HG02981 (cell line): ENCODE data around the gene TCF12.
"Not testable (repeated sequence)": the region's sequence is repeated elsewhere in the genome, so short reads cannot be mapped to it uniquely, and the experiment has no call there.

Source experiments
- ATAC-seq: cut with Tn5 transposase; IDR thresholded peaks from one replicate; pipeline ENCODE4 v1.9.1; 2021; ENCODE audit warnings: mild to moderate bottlenecking, moderate library complexity; ENCODE audit not compliant: unreplicated experiment

TCF12 gene

DNA sequence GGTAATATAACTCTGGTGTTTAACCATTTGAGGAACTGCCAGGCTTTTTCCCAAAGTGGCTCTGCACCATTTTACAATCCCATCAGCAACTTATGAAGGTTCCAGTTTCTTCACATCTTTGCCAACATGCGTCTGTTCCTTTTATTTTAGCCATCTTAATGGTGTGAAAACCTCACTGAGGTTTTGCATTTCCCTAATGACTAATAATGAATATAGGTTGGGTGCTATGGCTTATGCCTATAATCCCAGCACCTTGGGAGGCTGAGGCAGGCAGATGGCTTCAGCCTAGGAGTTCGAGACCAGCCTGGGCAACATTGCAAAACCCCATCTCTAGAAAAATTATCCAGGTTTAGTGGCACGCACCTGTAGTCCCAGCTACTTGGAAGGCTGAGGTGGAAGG is 210.6 kb downstream of the TCF12 start:
- no peak for ATAC-seq

DNA sequence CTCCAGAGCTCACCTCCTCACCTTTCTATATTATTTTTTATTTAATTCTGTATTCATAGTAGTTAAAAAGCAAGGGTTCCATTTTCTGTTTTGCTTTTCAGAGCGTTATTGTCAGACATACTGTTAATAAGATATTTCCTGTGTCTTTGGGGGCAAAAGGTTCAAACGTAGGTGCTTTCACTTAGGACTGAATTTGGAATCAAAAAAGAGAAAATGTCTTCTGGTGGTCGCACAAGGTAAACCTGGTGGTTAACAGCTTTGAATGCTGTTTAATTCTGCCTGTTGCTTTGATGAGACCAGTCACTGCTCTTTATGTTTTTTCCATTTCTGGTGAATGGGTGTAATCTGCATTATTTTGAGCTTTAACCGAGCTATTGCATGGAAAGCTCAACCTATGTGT is 212.5 kb downstream of the TCF12 start:
- no peak for ATAC-seq

DNA sequence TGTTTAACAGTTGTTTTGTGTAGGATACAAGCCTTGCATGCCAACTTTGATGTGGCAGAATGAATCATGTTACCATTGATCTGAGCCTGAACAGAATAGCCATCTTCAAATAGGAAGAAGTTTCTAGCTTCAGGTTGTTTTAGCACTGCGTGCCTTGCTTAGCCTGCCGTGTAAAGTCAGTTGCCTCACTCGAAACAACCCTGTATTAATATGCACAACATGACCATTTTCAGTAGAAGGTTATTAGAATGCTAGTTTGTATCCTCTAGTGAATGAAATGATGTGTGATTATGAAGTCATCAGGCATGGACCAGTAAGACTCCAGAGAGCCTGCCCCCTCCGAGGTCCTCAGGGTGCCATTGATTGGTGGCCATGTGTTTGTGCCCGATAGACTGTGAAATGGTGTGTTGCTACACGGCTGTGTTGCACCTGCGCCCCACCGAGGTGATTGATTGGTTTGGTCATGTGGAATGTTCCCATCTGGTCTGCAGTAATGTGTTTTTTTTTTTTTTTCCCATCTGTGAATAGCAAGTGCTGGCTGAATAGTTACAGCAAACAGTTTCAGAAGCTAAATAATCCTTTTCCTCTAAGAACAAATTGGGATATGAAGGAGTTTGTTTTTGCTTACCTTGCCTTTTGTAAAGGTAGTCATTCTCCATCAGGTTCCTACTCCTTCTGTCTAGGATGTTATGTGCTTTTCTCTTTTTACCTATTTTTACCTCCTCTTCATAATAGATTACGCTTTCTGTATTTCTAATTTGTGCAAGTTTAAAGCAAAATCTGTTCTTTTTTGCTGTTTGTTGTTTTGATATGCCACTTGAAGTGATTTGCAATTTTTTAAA is 214.9 kb downstream of the TCF12 start:
- ATAC-seq: peak; percentile 53

DNA sequence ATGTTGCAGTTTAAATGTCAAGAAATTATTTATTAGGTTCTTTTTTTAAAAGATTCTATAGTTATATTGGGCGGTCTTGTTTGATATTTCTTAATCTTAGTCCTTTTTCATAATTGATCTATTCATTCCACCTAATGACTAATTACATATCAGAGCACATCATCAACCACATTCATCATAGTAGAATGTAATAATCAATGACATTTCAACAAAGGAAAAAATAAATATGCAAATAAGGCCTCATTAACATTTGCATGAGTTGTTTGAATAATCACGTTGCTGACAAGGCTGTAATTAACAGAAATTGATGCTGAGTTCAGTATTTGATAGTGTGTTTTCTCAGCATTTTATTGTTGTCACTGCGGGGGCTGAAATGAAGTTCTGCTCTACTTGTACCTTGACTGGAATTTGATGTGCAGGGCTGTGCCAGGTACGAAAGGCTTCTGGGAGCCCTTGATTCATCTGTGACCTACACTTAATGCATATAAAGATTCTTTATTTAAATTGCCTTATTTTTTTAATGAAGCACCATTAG is 215.7 kb downstream of the TCF12 start:
- no peak for ATAC-seq

DNA sequence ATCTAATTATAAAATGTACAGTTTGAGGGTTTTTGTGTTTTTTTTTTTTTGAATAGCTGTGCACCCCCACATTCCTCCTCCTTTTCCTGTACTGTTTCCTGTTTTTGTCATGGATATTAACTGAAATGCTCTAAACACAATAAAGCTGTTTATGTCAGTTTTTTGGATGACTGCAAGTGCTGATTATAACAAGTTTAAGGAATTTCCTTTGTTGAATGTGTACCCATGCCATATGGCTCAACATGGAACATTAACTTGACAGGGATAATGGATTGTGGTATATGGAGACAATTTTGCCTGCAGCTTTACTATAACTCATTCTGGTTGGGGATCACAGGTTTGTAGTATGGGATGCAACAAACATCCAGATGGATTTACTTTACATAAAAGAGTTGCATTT is 216.4 kb downstream of the TCF12 start:
- ATAC-seq: no peak

DNA sequence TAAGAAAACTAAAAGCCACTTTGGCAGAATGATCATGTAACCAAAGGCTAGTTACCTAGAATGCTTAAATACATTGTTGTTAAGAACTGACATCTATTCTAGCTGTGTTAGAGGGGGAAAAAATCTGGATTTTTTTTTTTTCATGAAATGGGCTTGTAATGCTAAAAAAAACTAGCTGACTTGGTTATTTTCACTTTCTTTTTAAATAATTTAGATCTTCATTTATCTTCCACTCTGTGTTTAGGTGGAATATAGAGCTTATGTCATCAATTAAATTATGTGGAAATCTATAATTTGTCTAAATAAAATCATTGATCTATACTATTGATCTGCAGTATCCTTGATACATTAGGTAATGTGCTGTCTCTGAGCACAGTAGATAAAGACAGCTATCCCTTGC is 217.4 kb downstream of the TCF12 start:
- ATAC-seq: no peak

DNA sequence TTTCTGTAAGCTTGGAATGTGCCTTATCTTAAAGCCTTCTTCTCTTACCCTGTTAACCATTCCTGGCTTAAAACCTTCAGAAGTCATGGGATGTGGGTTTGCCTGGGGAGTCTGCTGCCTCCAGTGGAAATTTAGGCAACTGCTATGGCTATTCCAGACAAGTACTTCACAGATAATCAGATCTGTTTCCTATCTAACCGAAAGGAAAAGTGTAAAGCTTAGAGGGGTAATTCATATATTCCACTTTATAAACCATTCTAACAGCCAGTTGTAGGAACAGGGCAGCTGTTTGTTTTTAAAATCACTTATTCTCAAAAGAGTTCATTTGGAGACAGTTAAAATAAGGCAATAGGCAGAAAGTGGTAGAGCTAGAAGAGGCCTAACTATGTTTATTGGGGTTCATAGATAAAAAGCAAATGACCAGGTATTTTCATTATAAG is 219.9 kb downstream of the TCF12 start:
- no peak for ATAC-seq

DNA sequence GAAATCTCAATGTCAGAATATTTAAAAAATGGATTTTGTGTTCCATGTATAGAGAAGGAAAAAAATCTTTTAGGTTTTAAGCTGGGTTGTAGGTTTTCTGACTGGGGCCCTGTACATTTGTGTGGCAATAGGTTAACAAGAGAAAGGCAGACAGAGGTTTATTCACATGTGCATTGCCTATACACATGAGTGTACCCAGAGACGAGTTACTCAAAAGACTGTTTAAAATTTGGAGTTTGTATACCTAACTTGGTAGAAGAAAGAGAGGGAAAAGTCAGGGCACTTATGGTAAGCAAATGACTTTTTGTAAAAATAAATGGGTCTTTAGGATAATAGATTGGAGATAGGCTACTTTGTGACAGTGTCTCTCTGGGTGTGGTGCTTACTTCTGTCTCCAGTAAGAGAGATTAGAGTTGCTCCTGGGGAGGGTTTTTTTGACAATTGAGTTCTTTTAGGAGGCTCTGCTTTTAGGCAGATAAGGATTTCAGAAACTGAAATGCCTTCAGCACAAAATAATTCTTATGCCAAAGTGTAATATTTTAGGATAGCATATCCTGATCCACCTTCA is 225.2 kb downstream of the TCF12 start:
- no peak for ATAC-seq

DNA sequence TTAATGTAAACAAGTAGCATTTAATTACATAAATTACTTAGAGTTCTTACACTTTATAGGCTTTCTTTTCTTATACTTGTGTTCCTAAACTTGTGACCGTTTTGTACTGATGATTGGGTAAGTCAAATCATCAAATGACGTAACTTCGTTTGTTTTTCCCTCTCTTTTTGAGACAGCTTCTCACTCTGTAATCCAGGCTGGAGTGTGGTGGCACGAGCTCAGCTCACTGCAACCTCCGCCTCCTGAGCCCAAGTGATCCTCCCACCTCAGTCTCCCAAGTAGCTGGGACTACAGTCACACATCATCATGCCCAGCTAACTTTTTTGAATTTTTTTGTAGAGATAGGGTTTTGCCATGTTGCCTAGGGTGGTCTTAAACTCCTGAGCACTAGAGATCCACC is 226.0 kb downstream of the TCF12 start:
- ATAC-seq: no peak

DNA sequence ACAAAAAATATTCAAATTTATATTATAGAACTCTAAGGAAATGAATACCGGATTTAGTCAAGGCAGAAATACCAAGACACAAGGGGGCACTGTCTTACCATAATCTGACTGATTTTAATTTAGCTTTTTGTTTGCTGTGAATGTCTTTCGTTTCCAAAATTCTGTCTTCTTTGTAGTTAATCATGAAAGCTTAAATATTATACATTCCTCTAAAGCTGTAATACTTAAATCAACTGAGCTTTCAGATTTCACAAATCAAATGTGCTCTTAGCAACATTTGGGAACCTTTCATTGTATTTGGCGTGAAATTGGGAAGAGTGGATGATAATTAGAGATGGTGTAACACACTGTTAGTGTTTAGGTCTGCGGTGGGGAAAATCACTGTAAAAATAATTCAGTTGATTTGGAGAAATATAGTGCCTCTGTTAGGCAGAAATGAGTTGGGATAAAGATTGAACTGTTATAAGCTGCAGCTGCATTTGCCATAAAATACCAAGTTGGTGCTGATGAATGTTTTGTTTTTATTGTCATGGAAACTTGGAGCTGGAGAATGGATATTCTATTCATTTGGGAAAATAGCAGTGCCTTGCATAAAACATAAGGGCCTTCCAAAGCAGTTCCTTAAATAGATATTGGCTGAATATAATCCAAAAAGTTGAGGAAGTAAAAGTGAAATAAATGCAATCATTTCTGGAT is 228.2 kb downstream of the TCF12 start:
- no peak for ATAC-seq

DNA sequence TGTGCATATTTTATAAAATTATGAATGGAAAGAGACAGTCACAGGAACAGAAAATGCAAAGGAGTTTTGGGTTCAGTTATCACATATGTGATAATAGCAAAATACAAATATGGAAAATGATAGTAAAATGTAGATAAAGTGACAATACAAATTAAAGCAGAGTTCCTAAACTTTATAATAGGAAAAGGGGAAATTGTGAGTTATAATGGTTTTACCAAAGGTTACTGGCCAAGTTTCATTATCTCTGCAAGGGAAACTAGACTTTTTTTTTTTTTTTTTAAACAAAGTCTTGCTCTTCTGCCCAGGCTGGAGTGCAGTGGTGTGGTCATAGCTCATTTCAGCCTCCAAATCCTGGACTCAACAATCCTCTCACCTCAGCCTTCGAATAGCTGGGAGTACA is 229.2 kb downstream of the TCF12 start:
- no peak for ATAC-seq

DNA sequence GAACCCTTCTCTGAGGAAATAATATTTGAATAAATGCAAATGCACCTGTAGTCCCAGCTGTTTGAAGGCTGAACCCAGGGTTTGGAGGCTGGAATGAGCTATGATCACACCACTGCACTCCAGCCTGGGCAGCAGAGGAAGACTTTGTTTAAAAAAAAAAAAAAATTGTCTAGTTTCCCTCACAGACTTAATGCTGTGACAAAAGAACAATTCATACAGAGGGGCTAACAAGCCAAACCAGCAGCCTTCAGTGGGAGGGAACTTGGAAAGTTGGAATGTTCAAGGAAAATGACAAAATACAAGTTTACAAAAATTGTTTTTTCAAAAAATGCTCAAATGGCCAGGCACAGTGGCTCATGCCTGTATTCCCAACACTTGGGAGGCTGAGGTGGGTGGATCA is 229.8 kb downstream of the TCF12 start:
- ATAC-seq: no peak

DNA sequence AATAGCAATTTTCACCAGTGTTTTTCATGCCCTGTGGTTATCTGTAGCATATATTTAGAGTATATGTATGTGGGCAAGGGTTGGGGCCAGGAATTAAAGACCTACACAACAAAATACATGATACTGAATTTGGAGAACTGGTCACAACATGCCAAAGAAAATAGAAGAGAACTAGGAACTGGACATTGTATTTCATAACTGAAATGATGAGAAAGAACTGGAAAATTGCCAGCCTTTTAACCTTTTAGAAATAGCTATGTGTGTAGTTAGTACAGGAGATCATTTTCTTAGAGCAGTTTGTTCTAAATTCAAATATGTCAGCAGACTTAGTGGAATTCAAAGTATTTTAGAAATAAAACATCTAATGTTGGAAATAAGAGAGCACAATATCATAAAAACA is 230.8 kb downstream of the TCF12 start:
- ATAC-seq: no peak

DNA sequence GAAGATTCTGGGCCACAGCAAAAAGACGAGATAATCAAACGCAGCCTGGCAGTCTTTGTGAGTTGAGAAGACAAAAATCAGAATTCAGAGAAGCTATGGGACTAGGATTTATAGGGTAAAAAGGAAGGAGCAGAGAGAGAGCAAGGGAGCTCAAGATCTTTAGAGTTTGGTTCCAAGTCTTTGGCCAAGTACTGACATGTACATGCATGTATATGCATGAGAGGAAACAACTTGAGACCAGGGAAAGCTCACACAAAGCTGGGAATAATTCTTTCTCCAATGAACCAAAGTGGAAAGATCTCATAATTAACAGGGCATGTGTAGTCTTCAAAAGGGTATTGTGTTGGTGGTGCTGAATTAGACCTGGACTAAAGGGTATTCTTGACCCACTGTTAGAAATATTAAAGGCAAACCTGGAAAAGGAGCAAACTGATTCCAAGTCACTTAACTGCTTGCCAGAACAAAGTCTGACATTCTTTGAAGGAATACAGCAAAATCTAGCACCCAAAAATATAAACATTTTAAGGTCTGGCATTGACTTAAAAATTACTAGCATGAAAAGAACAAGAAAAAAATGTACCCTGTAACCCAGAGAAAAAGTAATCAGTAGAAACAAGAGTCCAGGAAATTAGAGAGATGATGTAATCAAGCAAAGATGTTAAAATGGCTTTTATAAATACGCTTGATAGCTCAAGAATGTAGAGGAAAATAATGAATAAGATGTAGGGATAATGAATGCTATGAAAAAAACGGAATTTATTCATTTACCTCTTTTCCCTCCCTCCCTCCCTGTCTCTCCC is 231.8 kb downstream of the TCF12 start:
- no peak for ATAC-seq

DNA sequence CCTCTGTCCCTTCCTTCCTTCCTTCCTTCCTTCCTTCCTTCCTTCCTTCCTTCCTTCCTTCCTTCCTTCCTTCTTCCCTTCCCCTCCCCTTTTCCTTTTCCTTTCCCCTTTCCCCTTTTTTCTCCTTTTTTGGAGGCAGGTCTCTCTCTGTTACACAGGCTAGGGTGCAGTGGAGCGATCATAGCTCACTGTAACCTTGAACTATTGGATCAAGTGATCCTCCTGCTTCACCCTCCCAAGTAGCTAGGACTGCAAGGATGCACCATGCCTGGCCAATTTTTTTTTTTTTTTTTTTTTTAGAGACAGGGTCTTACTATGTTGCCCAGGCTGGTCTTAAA is 232.4 kb downstream of the TCF12 start:
- not testable (repeated sequence) for ATAC-seq

DNA sequence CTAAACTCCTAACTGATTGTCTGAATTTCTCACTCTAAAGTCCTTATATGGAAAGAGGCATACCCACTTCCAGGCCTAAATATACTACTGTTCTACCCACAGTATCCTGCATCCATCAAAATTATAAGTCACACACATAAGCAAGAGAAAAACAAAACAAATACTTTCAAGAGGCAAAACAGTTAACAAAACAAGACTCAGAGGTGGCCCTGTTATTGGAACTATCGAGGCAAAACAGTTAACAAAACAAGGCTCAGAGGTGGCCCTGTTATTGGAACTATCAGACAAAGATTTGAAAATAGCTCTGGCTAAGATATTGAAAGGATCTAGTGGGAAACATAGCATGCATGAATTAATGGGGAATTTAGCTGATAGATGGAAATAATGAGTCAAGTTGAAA is 233.7 kb downstream of the TCF12 start:
- ATAC-seq: no peak

DNA sequence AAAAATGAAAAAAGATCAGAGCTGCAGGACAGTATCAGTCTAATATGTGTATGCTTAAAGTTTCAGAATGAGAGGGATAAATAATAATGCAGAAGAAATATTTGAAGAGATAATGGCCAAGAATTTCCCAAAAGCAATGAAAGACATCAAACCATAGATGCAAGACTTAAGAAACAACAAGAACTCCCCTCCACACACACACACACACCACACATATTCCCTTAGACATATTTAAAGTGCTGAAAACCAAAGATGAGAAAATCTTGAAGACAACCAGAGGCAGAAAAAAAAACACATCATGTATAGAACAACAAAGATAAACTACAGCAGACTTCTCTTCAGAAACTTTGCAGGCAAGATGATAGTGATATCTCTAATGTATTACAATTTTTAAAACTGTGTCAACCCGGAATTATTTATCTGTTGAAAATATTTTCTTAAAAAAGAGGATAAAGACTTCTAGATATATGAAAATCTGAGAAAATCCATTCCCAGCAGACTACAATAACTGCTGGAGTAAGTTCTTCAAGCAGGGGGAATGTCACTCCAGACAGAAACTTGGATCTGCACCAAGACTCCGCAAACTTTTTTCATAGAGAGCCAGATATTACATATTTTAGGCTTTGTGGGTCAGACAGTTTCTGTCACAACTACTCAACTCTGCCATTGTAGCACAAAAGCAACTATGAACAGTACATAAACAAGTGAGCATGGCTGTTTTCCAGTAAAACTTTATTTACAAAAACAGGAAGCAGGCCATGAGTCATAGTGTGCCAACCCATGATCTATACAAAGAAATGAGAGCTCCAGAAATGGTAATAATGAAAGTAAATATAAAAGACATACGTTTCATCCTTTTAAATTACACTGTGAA is 234.5 kb downstream of the TCF12 start:
- ATAC-seq: no peak

DNA sequence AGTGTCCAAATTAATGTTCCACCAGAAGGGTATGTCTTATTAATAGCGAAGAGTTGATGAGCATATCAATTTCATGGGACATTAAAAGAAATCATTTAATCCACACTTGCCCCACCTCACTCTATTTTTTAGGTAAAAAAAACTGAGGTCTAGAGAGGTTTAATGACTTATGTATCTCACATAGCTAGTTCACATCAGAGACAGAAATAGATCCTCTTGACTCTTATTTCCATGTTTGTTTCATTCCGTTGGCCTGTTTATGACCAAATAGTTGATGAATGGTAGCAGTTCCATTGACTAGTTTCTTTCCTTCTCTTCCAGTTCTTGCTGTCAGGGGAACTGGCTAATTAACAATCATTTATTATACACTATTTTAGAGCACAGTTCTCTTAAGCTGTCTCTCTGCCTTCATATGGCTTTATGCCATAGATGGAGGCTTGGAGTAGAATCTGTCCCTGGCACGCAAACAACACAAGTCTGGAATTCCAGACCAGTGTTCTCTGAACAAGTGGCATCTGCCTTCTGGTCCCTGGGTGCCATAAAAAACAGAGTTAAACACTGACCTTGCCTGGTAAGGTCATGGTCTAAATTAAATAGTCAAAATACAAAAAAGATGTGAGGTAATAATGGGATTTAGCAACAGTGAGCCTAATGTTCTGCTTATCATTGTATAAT is 237.9 kb downstream of the TCF12 start:
- ATAC-seq: no peak

DNA sequence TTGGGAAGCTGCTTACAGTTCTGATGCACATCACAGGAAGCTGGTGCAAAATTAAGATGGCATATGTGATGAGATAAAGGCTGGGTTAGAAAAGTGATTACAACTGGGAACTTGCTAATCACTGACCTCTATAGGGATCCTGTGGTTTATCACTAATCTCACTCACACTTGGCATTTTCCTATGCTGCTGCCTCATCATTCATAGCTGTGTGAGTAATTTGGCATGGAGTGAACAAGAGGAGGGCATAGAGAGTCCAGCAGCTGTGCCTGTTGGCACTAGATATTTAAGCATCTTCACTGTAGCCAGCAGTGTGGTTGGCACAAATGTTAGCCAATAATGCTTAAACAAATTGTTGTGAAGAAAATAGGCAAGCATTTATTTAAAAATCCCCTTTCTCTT is 240.1 kb downstream of the TCF12 start:
- no peak for ATAC-seq
